ENCODE results near the gene CMTM6.
"Not testable (repeated sequence)": the region's sequence is repeated elsewhere in the genome, so short reads cannot be mapped to it uniquely, and the experiment has no call there.

The CMTM6 gene

GRCh38 chr3:32498992-32499391 lies 3.7 kb downstream of the CMTM6 start:
- DNase-seq, result no peak

- DNase-seq, result no peak
Observed at GRCh38 chr3:32498252-32498651, 4.4 kb downstream of the CMTM6 start.

- no peak for DNase-seq
Observed at GRCh38 chr3:32495609-32496008, 7.0 kb downstream of the CMTM6 start.

- no peak for DNase-seq
Observed at GRCh38 chr3:32495085-32495484, 7.6 kb downstream of the CMTM6 start.

GRCh38 chr3:32493437-32494414 lies 8.9 kb downstream of the CMTM6 start:
- no peak for DNase-seq

- DNase-seq, result no peak
Observed at GRCh38 chr3:32492684-32493436, 9.8 kb downstream of the CMTM6 start.

- no peak for DNase-seq
Observed at GRCh38 chr3:32488474-32489008, 14.1 kb downstream of the CMTM6 start.

- DNase-seq, result no peak
Observed at GRCh38 chr3:32487781-32488473, 14.7 kb downstream of the CMTM6 start.

- DNase-seq, result no peak
Observed at GRCh38 chr3:32484436-32484835, 18.2 kb downstream of the CMTM6 start.

GRCh38 chr3:32483772-32484171 lies 18.9 kb downstream of the CMTM6 start:
- no peak for DNase-seq

GRCh38 chr3:32482693-32483092 lies 20.0 kb downstream of the CMTM6 start:
- no peak for DNase-seq

GRCh38 chr3:32481791-32482631 lies 20.6 kb downstream of the CMTM6 start:
- DNase-seq, result no peak

GRCh38 chr3:32480604-32481003 lies 22.0 kb downstream of the CMTM6 start:
- no peak for DNase-seq

GRCh38 chr3:32474201-32474600 lies 28.5 kb downstream of the CMTM6 start:
- DNase-seq, result no peak

- DNase-seq, result not testable (repeated sequence)
Observed at GRCh38 chr3:32472151-32472550, 30.5 kb downstream of the CMTM6 start.

- no peak for DNase-seq
Observed at GRCh38 chr3:32471246-32471645, 31.4 kb downstream of the CMTM6 start.

GRCh38 chr3:32470362-32470761 lies 32.3 kb downstream of the CMTM6 start:
- no peak for DNase-seq

- no peak for DNase-seq
Observed at GRCh38 chr3:32469151-32469874, 33.3 kb downstream of the CMTM6 start.

GRCh38 chr3:32467333-32468070 lies 35.1 kb downstream of the CMTM6 start:
- peak; percentile 68 for DNase-seq

GRCh38 chr3:32466808-32467207 lies 35.8 kb downstream of the CMTM6 start:
- not testable (repeated sequence) for DNase-seq
